ENCODE results near the gene MYOM3. TPM values are rescaled to one million over a fixed set of nuclear protein-coding genes. Genes with fewer than 3 reads are reported as not detected.
A peak's percentile ranks its signal among the peaks of the same experiment; 100 is the strongest.

Gene MYOM3
- total RNA-seq, 1 donor from 2014 or later: 340 TPM

GRCh38 chr1:24117722-24118409, 5.9 kb upstream of the MYOM3 start:
- Histone ChIP-seq H3K9me3 (ENCODE audit: control insufficient read depth in 3 of 3, low read length in 3 of 3) (no peaks in the 10 kb centered on the region), H3K36me3 (ENCODE audit: control insufficient read depth in 3 of 3, insufficient read depth in 3 of 3, low read length in 3 of 3) (no peaks in the 10 kb centered on the region), H3K4me3 (ENCODE audit: low read length in 3 of 3) (no peak overlapping the region), H3K4me1 (ENCODE audit: control insufficient read depth in 3 of 3, insufficient read depth in 3 of 3, low read length in 3 of 3) (peaks cover 13 to 14% (median 14%) of the 10 kb centered on the region in 3 donors), H3K27me3 (ENCODE audit: control insufficient read depth in 3 of 3, insufficient read depth in 3 of 3, low read length in 3 of 3) (peaks cover 0 to 10% (median 2%) of the 10 kb centered on the region in 3 donors), H3K27ac (ENCODE audit: low read depth, low read length) (no peak overlapping the region), H3K9ac (ENCODE audit: low read depth in 1 of 3, low read length in 3 of 3) (no peak overlapping the region)

GRCh38 chr1:24117132-24117531, 5.2 kb upstream of the MYOM3 start:
- H3K36me3 ChIP-seq (ENCODE audit: control insufficient read depth in 3 of 3, insufficient read depth in 3 of 3, low read length in 3 of 3): no peaks in the 10 kb centered on the region
- H3K9me3 ChIP-seq (ENCODE audit: control insufficient read depth in 3 of 3, low read length in 3 of 3): no peaks in the 10 kb centered on the region
- H3K4me3 ChIP-seq (ENCODE audit: low read length in 3 of 3): no peak overlapping the region
- peaks cover 0 to 10% (median 2%) of the 10 kb centered on the region in 3 donors for H3K27me3 ChIP-seq (ENCODE audit: control insufficient read depth in 3 of 3, insufficient read depth in 3 of 3, low read length in 3 of 3)
- peaks cover 20 to 21% (median 21%) of the 10 kb centered on the region in 3 donors for H3K4me1 ChIP-seq (ENCODE audit: control insufficient read depth in 3 of 3, insufficient read depth in 3 of 3, low read length in 3 of 3)
- H3K27ac ChIP-seq (ENCODE audit: low read depth, low read length): no peak overlapping the region
- H3K9ac ChIP-seq (ENCODE audit: low read depth in 1 of 3, low read length in 3 of 3): no peak overlapping the region

- Histone ChIP-seq H3K27ac (ENCODE audit: low read depth, low read length) (no peak overlapping the region), H3K36me3 (ENCODE audit: control insufficient read depth in 3 of 3, insufficient read depth in 3 of 3, low read length in 3 of 3) (peaks cover 0 to 4% (median 0%) of the 10 kb centered on the region in 3 donors), H3K4me3 (ENCODE audit: low read length in 3 of 3) (no peak overlapping the region), H3K4me1 (ENCODE audit: control insufficient read depth in 3 of 3, insufficient read depth in 3 of 3, low read length in 3 of 3) (peaks cover 31 to 35% (median 31%) of the 10 kb centered on the region in 3 donors), H3K9ac (ENCODE audit: low read depth in 1 of 3, low read length in 3 of 3) (no peak overlapping the region), H3K9me3 (ENCODE audit: control insufficient read depth in 3 of 3, low read length in 3 of 3) (no peaks in the 10 kb centered on the region), H3K27me3 (ENCODE audit: control insufficient read depth in 3 of 3, insufficient read depth in 3 of 3, low read length in 3 of 3) (peaks cover 0 to 10% (median 2%) of the 10 kb centered on the region in 3 donors)
Measured at GRCh38 chr1:24114753-24115152, 2.8 kb upstream of the MYOM3 start.

GRCh38 chr1:24113641-24114033, 1.7 kb upstream of the MYOM3 start:
- H3K27me3 ChIP-seq (ENCODE audit: control insufficient read depth in 3 of 3, insufficient read depth in 3 of 3, low read length in 3 of 3): peaks cover 0 to 7% (median 2%) of the 10 kb centered on the region in 3 donors
- peaks cover 40 to 44% (median 41%) of the 10 kb centered on the region in 3 donors for H3K4me1 ChIP-seq (ENCODE audit: control insufficient read depth in 3 of 3, insufficient read depth in 3 of 3, low read length in 3 of 3)
- H3K36me3 ChIP-seq (ENCODE audit: control insufficient read depth in 3 of 3, insufficient read depth in 3 of 3, low read length in 3 of 3): peaks cover 0 to 9% (median 0%) of the 10 kb centered on the region in 3 donors
- no peaks in the 10 kb centered on the region for H3K9me3 ChIP-seq (ENCODE audit: control insufficient read depth in 3 of 3, low read length in 3 of 3)
- H3K9ac ChIP-seq (ENCODE audit: low read depth in 1 of 3, low read length in 3 of 3): no peak overlapping the region
- no peak overlapping the region for H3K4me3 ChIP-seq (ENCODE audit: low read length in 3 of 3)
- H3K27ac ChIP-seq (ENCODE audit: low read depth, low read length): no peak overlapping the region

- peak overlapping the region; percentile 89 to 98 (median 97) for H3K9ac ChIP-seq (ENCODE audit: low read depth in 1 of 3, low read length in 3 of 3)
- peaks cover 6 to 22% (median 14%) of the 10 kb centered on the region in 3 donors for H3K36me3 ChIP-seq (ENCODE audit: control insufficient read depth in 3 of 3, insufficient read depth in 3 of 3, low read length in 3 of 3)
- peaks cover 55 to 60% (median 59%) of the 10 kb centered on the region in 3 donors for H3K4me1 ChIP-seq (ENCODE audit: control insufficient read depth in 3 of 3, insufficient read depth in 3 of 3, low read length in 3 of 3)
- H3K27me3 ChIP-seq (ENCODE audit: control insufficient read depth in 3 of 3, insufficient read depth in 3 of 3, low read length in 3 of 3): peaks cover 0 to 6% (median 2%) of the 10 kb centered on the region in 3 donors
- H3K9me3 ChIP-seq (ENCODE audit: control insufficient read depth in 3 of 3, low read length in 3 of 3): no peaks in the 10 kb centered on the region
- peak overlapping the region; percentile 79 to 94 (median 81) for H3K4me3 ChIP-seq (ENCODE audit: low read length in 3 of 3)
- peak overlapping the region; percentile 98 for H3K27ac ChIP-seq (ENCODE audit: low read depth, low read length)
Measured at GRCh38 chr1:24111262-24111995, 506 bp downstream of the MYOM3 start.

GRCh38 chr1:24110642-24111261, 1.2 kb downstream of the MYOM3 start:
- Histone ChIP-seq H3K27ac (ENCODE audit: low read depth, low read length) (peak overlapping the region; percentile 98), H3K27me3 (ENCODE audit: control insufficient read depth in 3 of 3, insufficient read depth in 3 of 3, low read length in 3 of 3) (peaks cover 0 to 3% (median 2%) of the 10 kb centered on the region in 3 donors), H3K9ac (ENCODE audit: low read depth in 1 of 3, low read length in 3 of 3) (peak overlapping the region; percentile 89 to 98 (median 97)), H3K36me3 (ENCODE audit: control insufficient read depth in 3 of 3, insufficient read depth in 3 of 3, low read length in 3 of 3) (peaks cover 11 to 28% (median 20%) of the 10 kb centered on the region in 3 donors), H3K9me3 (ENCODE audit: control insufficient read depth in 3 of 3, low read length in 3 of 3) (no peaks in the 10 kb centered on the region), H3K4me1 (ENCODE audit: control insufficient read depth in 3 of 3, insufficient read depth in 3 of 3, low read length in 3 of 3) (peaks cover 59 to 64% (median 64%) of the 10 kb centered on the region in 3 donors), H3K4me3 (ENCODE audit: low read length in 3 of 3) (peak overlapping the region; percentile 79 to 94 (median 81))

- Histone ChIP-seq H3K4me3 (ENCODE audit: low read length in 3 of 3) (peak overlapping the region; percentile 79 to 94 (median 81)), H3K9me3 (ENCODE audit: control insufficient read depth in 3 of 3, low read length in 3 of 3) (no peaks in the 10 kb centered on the region), H3K36me3 (ENCODE audit: control insufficient read depth in 3 of 3, insufficient read depth in 3 of 3, low read length in 3 of 3) (peaks cover 12 to 33% (median 26%) of the 10 kb centered on the region in 3 donors), H3K4me1 (ENCODE audit: control insufficient read depth in 3 of 3, insufficient read depth in 3 of 3, low read length in 3 of 3) (peaks cover 63 to 73% (median 72%) of the 10 kb centered on the region in 3 donors), H3K27me3 (ENCODE audit: control insufficient read depth in 3 of 3, insufficient read depth in 3 of 3, low read length in 3 of 3) (peaks cover 0 to 2% (median 2%) of the 10 kb centered on the region in 3 donors), H3K9ac (ENCODE audit: low read depth in 1 of 3, low read length in 3 of 3) (peak overlapping the region; percentile 48 to 98 (median 89)), H3K27ac (ENCODE audit: low read depth, low read length) (peak overlapping the region; percentile 98)
Measured at GRCh38 chr1:24109686-24110475, 2.1 kb downstream of the MYOM3 start.

GRCh38 chr1:24109166-24109483, 2.8 kb downstream of the MYOM3 start:
- H3K4me3 ChIP-seq (ENCODE audit: low read length in 3 of 3): peak overlapping the region; percentile 79 to 94 (median 81)
- H3K36me3 ChIP-seq (ENCODE audit: control insufficient read depth in 3 of 3, insufficient read depth in 3 of 3, low read length in 3 of 3): peaks cover 12 to 33% (median 26%) of the 10 kb centered on the region in 3 donors
- no peaks in the 10 kb centered on the region for H3K9me3 ChIP-seq (ENCODE audit: control insufficient read depth in 3 of 3, low read length in 3 of 3)
- H3K27ac ChIP-seq (ENCODE audit: low read depth, low read length): peak overlapping the region; percentile 98
- peak overlapping the region; percentile 45 to 74 (median 70) for H3K9ac ChIP-seq (ENCODE audit: low read depth in 1 of 3, low read length in 3 of 3)
- peaks cover 65 to 78% (median 72%) of the 10 kb centered on the region in 3 donors for H3K4me1 ChIP-seq (ENCODE audit: control insufficient read depth in 3 of 3, insufficient read depth in 3 of 3, low read length in 3 of 3)
- H3K27me3 ChIP-seq (ENCODE audit: control insufficient read depth in 3 of 3, insufficient read depth in 3 of 3, low read length in 3 of 3): peaks cover 0 to 2% (median 0%) of the 10 kb centered on the region in 3 donors

Data from skeletal muscle tissue (tissue), 4 donors.